ENCODE results near the gene IL18BP. TPM values are rescaled to one million over a fixed set of nuclear protein-coding genes. Genes with fewer than 3 reads are reported as not detected.

IL18BP gene
- total RNA-seq, 2 experiments from 2014 or later = 7.8 to 8.2 TPM

- DNase-seq = no peak
- ChIA-PET POLR2A (interaction anchor here (0.5 to 1.0 kb wide), 2 partner anchors 73 to 821 kb away, joined by 3 read pairs; no protein-coding TSS in a partner anchor), CTCF (interaction anchor here (0.8 kb wide), 2 partner anchors 27 to 138 kb away, joined by 3 read pairs; no protein-coding TSS in a partner anchor)
- ATAC-seq = no peak
- Mint-ChIP-seq H3K27ac (no peak overlapping the region), H3K4me3 (no peak overlapping the region), H3K27me3 (no peaks in the 10 kb centered on the region), H3K36me3 (ENCODE audit: low read depth) (peaks cover 43% of the 10 kb centered on the region), H3K4me1 (ENCODE audit: low read depth) (no peaks in the 10 kb centered on the region), H3K9me3 (no peaks in the 10 kb centered on the region)
- no peak for TF ChIP-seq CTCF (IDR thresholded peaks at IDR 0.05)
- intact Hi-C loops (cut with micrococcal nuclease) = no loop called here
Measured at GRCh38 chr11:72005347-72006260, 6.9 kb downstream of the IL18BP start.

- ChIA-PET CTCF (interaction anchor here (0.7 kb wide), 1 partner anchor 137 kb away, joined by 3 read pairs; no protein-coding TSS in a partner anchor), POLR2A (interaction anchor here (0.5 kb wide), 1 partner anchor 820 kb away, joined by 3 read pairs; no protein-coding TSS in a partner anchor)
- Mint-ChIP-seq H3K4me1 (ENCODE audit: low read depth) (no peaks in the 10 kb centered on the region), H3K36me3 (ENCODE audit: low read depth) (peaks cover 43% of the 10 kb centered on the region), H3K27ac (no peak overlapping the region), H3K27me3 (no peaks in the 10 kb centered on the region), H3K9me3 (no peaks in the 10 kb centered on the region), H3K4me3 (no peak overlapping the region)
- intact Hi-C loops (cut with micrococcal nuclease) = no loop called here
- TF ChIP-seq CTCF (IDR thresholded peaks at IDR 0.05) = no peak
- no peak for ATAC-seq
- no peak for DNase-seq
Measured at GRCh38 chr11:72006309-72007088, 7.8 kb downstream of the IL18BP start.

- Mint-ChIP-seq H3K36me3 (ENCODE audit: low read depth) (peaks cover 39% of the 10 kb centered on the region), H3K4me3 (no peak overlapping the region), H3K27me3 (no peaks in the 10 kb centered on the region), H3K4me1 (ENCODE audit: low read depth) (no peaks in the 10 kb centered on the region), H3K9me3 (no peaks in the 10 kb centered on the region), H3K27ac (no peak overlapping the region)
- intact Hi-C loops (cut with micrococcal nuclease) = no loop called here
- CTCF ChIA-PET = interaction anchor here (0.7 to 3.6 kb wide), 3 partner anchors 18 to 136 kb away, joined by 3 to 22 read pairs (median 3); no protein-coding TSS in a partner anchor
- TF ChIP-seq CTCF (IDR thresholded peaks at IDR 0.05) = no peak
- POLR2A ChIA-PET = no interaction called here
- no peak for DNase-seq
- ATAC-seq = no peak
Measured at GRCh38 chr11:72007089-72007476, 8.4 kb downstream of the IL18BP start.

- intact Hi-C loops (cut with micrococcal nuclease) = no loop called here
Measured at GRCh38 chr11:72007587-72007986, 8.9 kb downstream of the IL18BP start.

More at GRCh38 chr11:72007587-72007986, 8.9 kb downstream of the IL18BP start:
- no peak for TF ChIP-seq CTCF (IDR thresholded peaks at IDR 0.05)
- Mint-ChIP-seq H3K9me3 (no peaks in the 10 kb centered on the region), H3K27me3 (no peaks in the 10 kb centered on the region), H3K4me3 (no peak overlapping the region), H3K27ac (no peak overlapping the region), H3K36me3 (ENCODE audit: low read depth) (peaks cover 38% of the 10 kb centered on the region), H3K4me1 (ENCODE audit: low read depth) (no peaks in the 10 kb centered on the region)
- POLR2A ChIA-PET = interaction anchor here (0.8 kb wide), 1 partner anchor 100 kb away, joined by 3 read pairs; no protein-coding TSS in a partner anchor
- CTCF ChIA-PET = interaction anchor here (0.9 to 3.6 kb wide), 2 partner anchors 18 to 84 kb away, joined by 3 to 22 read pairs; no protein-coding TSS in a partner anchor
- ATAC-seq = no peak
- no peak for DNase-seq

Measured in activated CD8-positive, alpha-beta T cell treated with anti-CD3 and anti-CD28 coated beads for 36 hours (primary cell).